ENCODE measurements around the gene RNASE8.

RNASE8 gene

GRCh38 chr14:21042918-21043317 is 14.7 kb upstream of the RNASE8 start:
- TF ChIP-seq, protein P1, sequence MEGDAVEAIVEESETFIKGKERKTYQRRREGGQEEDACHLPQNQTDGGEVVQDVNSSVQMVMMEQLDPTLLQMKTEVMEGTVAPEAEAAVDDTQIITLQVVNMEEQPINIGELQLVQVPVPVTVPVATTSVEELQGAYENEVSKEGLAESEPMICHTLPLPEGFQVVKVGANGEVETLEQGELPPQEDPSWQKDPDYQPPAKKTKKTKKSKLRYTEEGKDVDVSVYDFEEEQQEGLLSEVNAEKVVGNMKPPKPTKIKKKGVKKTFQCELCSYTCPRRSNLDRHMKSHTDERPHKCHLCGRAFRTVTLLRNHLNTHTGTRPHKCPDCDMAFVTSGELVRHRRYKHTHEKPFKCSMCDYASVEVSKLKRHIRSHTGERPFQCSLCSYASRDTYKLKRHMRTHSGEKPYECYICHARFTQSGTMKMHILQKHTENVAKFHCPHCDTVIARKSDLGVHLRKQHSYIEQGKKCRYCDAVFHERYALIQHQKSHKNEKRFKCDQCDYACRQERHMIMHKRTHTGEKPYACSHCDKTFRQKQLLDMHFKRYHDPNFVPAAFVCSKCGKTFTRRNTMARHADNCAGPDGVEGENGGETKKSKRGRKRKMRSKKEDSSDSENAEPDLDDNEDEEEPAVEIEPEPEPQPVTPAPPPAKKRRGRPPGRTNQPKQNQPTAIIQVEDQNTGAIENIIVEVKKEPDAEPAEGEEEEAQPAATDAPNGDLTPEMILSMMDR (IDR thresholded peaks at IDR 0.05; ENCODE audit: insufficient read depth, low read length, poor library complexity, severe bottlenecking), result no peak
- Histone ChIP-seq H3K4me3 (replicated peaks; ENCODE audit: low read depth, low read length) (no peak overlapping the region), H3K27me3 (replicated peaks; ENCODE audit: control insufficient read depth, insufficient read depth, low read length) (no peaks in the 10 kb centered on the region; the same call in none of the 2 replicates), H3K36me3 (ENCODE audit: control insufficient read depth, insufficient read depth, low read length) (no peaks in the 10 kb centered on the region)
- no peak for DNase-seq (ENCODE audit: extremely low read depth, insufficient read length)

GRCh38 chr14:21043387-21043973 is 14.1 kb upstream of the RNASE8 start:
- no peaks in the 10 kb centered on the region for H3K36me3 ChIP-seq (ENCODE audit: control insufficient read depth, insufficient read depth, low read length)
- DNase-seq (ENCODE audit: extremely low read depth, insufficient read length), result no peak
- H3K27me3 ChIP-seq (replicated peaks; ENCODE audit: control insufficient read depth, insufficient read depth, low read length), result no peaks in the 10 kb centered on the region; the same call in none of the 2 replicates
- H3K4me3 ChIP-seq (replicated peaks; ENCODE audit: low read depth, low read length), result no peak overlapping the region
- TF ChIP-seq, protein P1 (IDR thresholded peaks at IDR 0.05; ENCODE audit: insufficient read depth, low read length, poor library complexity, severe bottlenecking), result no peak

- no peaks in the 10 kb centered on the region; the same call in none of the 2 replicates for H3K27me3 ChIP-seq (replicated peaks; ENCODE audit: control insufficient read depth, insufficient read depth, low read length)
- H3K4me3 ChIP-seq (replicated peaks; ENCODE audit: low read depth, low read length), result no peak overlapping the region
- DNase-seq (ENCODE audit: extremely low read depth, insufficient read length), result no peak
- no peaks in the 10 kb centered on the region for H3K36me3 ChIP-seq (ENCODE audit: control insufficient read depth, insufficient read depth, low read length)
- TF ChIP-seq, protein P1 (IDR thresholded peaks at IDR 0.05; ENCODE audit: insufficient read depth, low read length, poor library complexity, severe bottlenecking), result no peak
These were observed 13.5 kb upstream of the RNASE8 start for GRCh38 chr14:21043974-21044618.

- DNase-seq (ENCODE audit: extremely low read depth, insufficient read length), result no peak
- Histone ChIP-seq H3K4me3 (replicated peaks; ENCODE audit: low read depth, low read length) (no peak overlapping the region), H3K27me3 (replicated peaks; ENCODE audit: control insufficient read depth, insufficient read depth, low read length) (no peaks in the 10 kb centered on the region; the same call in none of the 2 replicates), H3K36me3 (ENCODE audit: control insufficient read depth, insufficient read depth, low read length) (no peaks in the 10 kb centered on the region)
- TF ChIP-seq, protein P1 (IDR thresholded peaks at IDR 0.05; ENCODE audit: insufficient read depth, low read length, poor library complexity, severe bottlenecking), result no peak
These were observed 10.2 kb upstream of the RNASE8 start for GRCh38 chr14:21047378-21047781.

DNA sequence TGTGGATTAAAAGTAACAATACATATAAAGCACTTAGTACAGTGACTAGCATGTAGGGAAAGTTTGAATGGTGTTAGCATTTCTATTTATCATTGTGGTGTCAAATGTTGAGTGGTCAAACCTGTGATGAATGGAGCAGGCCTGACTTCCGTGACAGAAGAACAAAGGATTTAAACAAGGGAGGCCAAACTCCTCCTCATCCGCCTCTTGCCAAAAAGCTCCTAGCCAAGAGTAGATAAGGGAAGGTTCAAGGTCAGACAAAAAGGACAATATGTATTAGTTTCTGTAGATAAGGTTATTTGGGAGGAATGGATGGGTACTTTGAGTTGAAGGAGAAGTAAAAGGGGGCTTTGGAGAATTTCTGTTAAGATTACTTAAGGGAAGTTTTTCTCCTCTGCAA is 9.0 kb upstream of the RNASE8 start:
- TF ChIP-seq, protein P1 (IDR thresholded peaks at IDR 0.05; ENCODE audit: insufficient read depth, low read length, poor library complexity, severe bottlenecking), result no peak

More for the DNA sequence above, 9.0 kb upstream of the RNASE8 start:
- no peak for DNase-seq (ENCODE audit: extremely low read depth, insufficient read length)
- Histone ChIP-seq H3K27me3 (replicated peaks; ENCODE audit: control insufficient read depth, insufficient read depth, low read length) (no peaks in the 10 kb centered on the region; the same call in none of the 2 replicates), H3K36me3 (ENCODE audit: control insufficient read depth, insufficient read depth, low read length) (no peaks in the 10 kb centered on the region), H3K4me3 (replicated peaks; ENCODE audit: low read depth, low read length) (no peak overlapping the region)
